ENCODE data around the gene DYNC1H1. TPM values are rescaled to one million over a fixed set of nuclear protein-coding genes. Genes with fewer than 3 reads are reported as not detected.

Gene DYNC1H1
- total and polyA plus RNA-seq, 2 of the 13 experiments (the other 11 are each of a cell fraction or from before 2014, with no cell fraction given), result 74.4 to 239 TPM

DNA sequence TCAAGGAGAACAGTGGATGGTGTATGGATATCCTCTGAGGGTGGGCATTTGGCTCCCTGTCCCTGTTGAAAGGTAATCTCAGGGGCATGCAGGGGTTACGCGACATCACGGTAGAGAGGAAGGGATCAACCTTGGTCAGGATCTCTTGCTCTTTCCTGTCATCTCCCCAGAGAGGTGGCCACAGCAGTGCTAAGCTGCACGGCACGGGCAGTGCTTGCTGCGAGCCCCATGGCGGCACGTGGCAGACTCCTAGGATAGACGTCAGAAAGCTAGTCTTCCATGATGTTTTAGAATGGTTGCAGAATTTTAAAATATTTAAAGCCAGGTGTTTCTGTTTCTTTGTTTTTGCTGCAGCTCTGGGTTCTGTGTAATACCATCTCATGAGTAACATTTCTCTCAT, 41.0 kb downstream of the DYNC1H1 start:
- intact Hi-C loops (cut with micrococcal nuclease; ENCODE audit: unreplicated experiment) (no loop called here), in situ Hi-C loops (cut with HindIII; ENCODE audit: extremely low pct_ligation_motif_present, low pct_unique_long_range_greater_than_20kb) (no loop called here)
- Histone ChIP-seq H3K4me2 (ENCODE audit: low read depth, low read length) (no peak overlapping the region), H3K4me3 (replicated peaks in 1 of 3; ENCODE audit: insufficient read depth in 1 of 3, low read depth in 2 of 3, low read length in 3 of 3) (no peak overlapping the region), H3K79me2 (ENCODE audit: insufficient read depth, low read length) (no peaks in the 10 kb centered on the region), H3K9ac (ENCODE audit: insufficient read depth, low read depth, low read length) (no peak overlapping the region), H3K27ac (ENCODE audit: extremely low read length, insufficient read depth, low read length) (no peak overlapping the region), H4K20me1 (ENCODE audit: insufficient read depth, low read length) (no peaks in the 10 kb centered on the region), H3K4me1 (ENCODE audit: insufficient read depth, low read length) (no peaks in the 10 kb centered on the region), H2AFZ (ENCODE audit: low read length) (no peak overlapping the region), H3K36me3 (replicated peaks in 1 of 2; ENCODE audit: control insufficient read depth in 1 of 2, insufficient read depth in 2 of 2, low read length in 2 of 2) (peaks cover 37 to 89% of the 10 kb centered on the region in 2 experiments), H3K9me3 (ENCODE audit: low read length) (no peaks in the 10 kb centered on the region), H3K27me3 (ENCODE audit: control insufficient read depth in 1 of 2, insufficient read depth in 2 of 2, low read length in 2 of 2) (no peaks in the 10 kb centered on the region)
- ChIA-PET CTCF (ENCODE audit: low intra/inter-chr PET ratio, low total read pairs) (no interaction called here), POLR2A (no interaction called here)
- ATAC-seq (no peak), FAIRE-seq (no peak), DNase-seq (ENCODE audit: low spot score) (no peak)
- TF ChIP-seq ZNF17 (CRISPR knock-in tag; IDR thresholded peaks at IDR 0.05) (no peak), MED8 (CRISPR knock-in tag; IDR thresholded peaks at IDR 0.05; ENCODE audit: insufficient replicate concordance) (no peak), KDM2A (CRISPR knock-in tag; IDR thresholded peaks at IDR 0.05; ENCODE audit: borderline replicate concordance, low read depth) (no peak), ELF1 (CRISPR knock-in tag; IDR thresholded peaks at IDR 0.05) (no peak), NCOA5 (CRISPR knock-in tag; IDR thresholded peaks at IDR 0.05) (no peak), GABPB1 (CRISPR knock-in tag; IDR thresholded peaks at IDR 0.05) (no peak), KLF15 (CRISPR knock-in tag; IDR thresholded peaks at IDR 0.05; ENCODE audit: borderline replicate concordance) (no peak), ZNF292 (CRISPR knock-in tag; IDR thresholded peaks at IDR 0.05; ENCODE audit: borderline replicate concordance, low read depth) (no peak), ZNF234 (CRISPR knock-in tag; conservative IDR thresholded peaks at IDR 0.05) (no peak), KAT7 (CRISPR knock-in tag; IDR thresholded peaks at IDR 0.05; ENCODE audit: borderline replicate concordance) (no peak), ASH2L (IDR thresholded peaks at IDR 0.05; ENCODE audit: insufficient read length, low read depth, low read length) (no peak), REPIN1 (CRISPR knock-in tag; IDR thresholded peaks at IDR 0.05; ENCODE audit: borderline replicate concordance, low read depth) (no peak)
- TF ChIP-seq, protein P1, sequence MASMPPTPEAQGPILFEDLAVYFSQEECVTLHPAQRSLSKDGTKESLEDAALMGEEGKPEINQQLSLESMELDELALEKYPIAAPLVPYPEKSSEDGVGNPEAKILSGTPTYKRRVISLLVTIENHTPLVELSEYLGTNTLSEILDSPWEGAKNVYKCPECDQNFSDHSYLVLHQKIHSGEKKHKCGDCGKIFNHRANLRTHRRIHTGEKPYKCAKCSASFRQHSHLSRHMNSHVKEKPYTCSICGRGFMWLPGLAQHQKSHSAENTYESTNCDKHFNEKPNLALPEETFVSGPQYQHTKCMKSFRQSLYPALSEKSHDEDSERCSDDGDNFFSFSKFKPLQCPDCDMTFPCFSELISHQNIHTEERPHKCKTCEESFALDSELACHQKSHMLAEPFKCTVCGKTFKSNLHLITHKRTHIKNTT (CRISPR knock-in tag; IDR thresholded peaks at IDR 0.05), result no peak
- TF ChIP-seq, protein P2, sequence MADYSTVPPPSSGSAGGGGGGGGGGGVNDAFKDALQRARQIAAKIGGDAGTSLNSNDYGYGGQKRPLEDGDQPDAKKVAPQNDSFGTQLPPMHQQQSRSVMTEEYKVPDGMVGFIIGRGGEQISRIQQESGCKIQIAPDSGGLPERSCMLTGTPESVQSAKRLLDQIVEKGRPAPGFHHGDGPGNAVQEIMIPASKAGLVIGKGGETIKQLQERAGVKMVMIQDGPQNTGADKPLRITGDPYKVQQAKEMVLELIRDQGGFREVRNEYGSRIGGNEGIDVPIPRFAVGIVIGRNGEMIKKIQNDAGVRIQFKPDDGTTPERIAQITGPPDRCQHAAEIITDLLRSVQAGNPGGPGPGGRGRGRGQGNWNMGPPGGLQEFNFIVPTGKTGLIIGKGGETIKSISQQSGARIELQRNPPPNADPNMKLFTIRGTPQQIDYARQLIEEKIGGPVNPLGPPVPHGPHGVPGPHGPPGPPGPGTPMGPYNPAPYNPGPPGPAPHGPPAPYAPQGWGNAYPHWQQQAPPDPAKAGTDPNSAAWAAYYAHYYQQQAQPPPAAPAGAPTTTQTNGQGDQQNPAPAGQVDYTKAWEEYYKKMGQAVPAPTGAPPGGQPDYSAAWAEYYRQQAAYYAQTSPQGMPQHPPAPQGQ (CRISPR knock-in tag; IDR thresholded peaks at IDR 0.05; ENCODE audit: borderline replicate concordance), result no peak
- no TSS peak for BruUV-seq (replicated peaks)
- WGBS (ENCODE audit: low lambda C conversion rate), result 96% methylated on average over 7 of the region's 9 CpGs
